Glomerular visceral epithelial cell (primary cell): ENCODE results near the gene ZDBF2.
A peak's percentile ranks its signal among the peaks of the same experiment; 100 is the strongest.
"Not testable (repeated sequence)": the region's sequence is repeated elsewhere in the genome, so short reads cannot be mapped to it uniquely, and the experiment has no call there.

Source experiments
- DNase-seq: peaks from one replicate; pipeline ENCODE4 v3.0.0-alpha.2; 2016; ENCODE audit errors: extremely low spot score

The ZDBF2 gene

GRCh38 chr2:206274434-206275311, at the start of gene ZDBF2:
TSS of gene ZDBF2 (plus strand) at chr2:206274663. CDS start at chr2:206281850, 7,187 bp downstream.
- DNase-seq: peak; percentile 62

- no peak for DNase-seq
Measured at GRCh38 chr2:206225435-206226232, 48.8 kb upstream of the ZDBF2 start.

DNA sequence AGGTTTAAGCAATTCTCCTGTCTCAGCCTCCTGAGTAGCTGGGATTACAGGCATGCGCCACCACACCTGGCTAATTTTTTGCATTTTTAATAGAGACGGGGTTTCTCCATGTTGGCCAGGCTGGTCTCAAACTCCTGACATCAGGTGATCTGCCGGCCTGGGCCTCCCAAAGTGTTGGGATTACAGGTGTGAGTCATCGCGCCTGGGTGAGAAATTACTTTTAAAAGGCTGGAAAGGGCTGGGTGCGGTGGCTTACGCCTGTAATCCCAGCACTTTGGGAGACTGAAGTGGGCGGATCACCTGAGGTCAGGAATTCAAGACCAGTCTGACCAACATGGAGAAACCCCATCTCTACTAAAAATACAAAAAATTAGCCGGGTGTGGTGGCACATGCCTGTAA, 45.8 kb upstream of the ZDBF2 start:
- not testable (repeated sequence) for DNase-seq

- DNase-seq: no peak
Measured at GRCh38 chr2:206229642-206230041, 44.8 kb upstream of the ZDBF2 start.

GRCh38 chr2:206230060-206230762, 44.3 kb upstream of the ZDBF2 start:
- no peak for DNase-seq

DNA sequence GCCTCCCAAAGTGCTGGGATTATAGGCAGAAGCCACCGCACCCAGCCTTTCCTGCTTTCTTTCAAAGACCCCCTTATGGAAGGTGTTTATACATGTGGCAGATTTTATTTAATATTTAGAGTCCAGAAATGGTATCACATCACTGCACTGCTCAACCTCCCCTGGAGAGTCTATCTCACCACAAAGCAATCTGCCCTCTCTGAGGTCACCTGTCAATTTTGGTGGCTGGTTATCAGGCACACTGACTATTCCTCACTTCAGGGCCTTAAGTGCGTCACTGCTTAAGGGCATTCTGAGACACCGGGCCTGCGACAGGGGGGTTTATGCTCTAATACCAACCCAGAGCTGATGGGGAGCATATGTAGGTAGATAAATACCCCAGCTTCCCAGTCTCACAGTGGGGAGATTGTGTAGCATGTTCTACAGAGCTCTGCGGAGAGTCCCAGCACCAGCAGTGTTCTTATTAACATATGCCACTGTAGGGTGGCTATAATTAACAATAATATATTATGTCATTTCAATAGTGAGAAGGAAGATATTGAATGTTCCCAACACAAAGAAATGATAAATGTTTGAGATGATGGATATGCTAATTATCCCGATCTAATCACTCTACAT, 42.7 kb upstream of the ZDBF2 start:
- no peak for DNase-seq

DNA sequence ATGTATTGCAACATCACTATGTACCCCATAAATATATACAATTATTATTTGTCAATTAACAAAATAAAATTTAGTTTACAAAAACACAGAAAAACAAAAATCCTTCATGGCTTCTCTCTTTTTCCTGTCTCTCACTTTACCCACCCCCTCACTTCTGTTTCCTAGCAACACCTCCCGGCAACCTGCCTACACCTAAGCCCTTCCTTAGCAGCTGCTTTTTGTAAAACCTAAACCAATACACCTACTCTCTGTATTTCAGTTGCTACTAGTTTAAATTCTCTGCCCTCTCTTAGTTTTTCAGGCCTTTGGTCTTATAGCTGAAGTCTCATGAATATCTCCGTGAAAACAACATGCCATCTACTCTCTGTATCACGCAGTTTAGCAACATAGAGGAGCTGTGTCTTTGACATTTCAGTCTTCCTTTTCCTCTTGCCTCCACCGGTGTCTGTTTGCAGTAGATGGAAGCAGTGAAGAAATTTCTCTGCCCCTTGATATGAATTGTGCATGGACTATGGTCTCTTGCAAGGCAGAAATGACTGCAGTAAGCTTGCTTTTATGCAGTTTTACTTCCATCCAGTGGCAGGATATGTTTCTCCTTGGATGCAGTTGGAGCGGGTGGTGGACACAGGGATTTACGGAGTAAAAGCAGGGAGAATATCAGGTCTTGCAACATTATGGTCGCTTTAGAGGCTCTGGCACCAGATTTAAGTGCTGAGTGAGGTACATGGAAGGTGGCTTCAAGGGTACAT, 42.0 kb upstream of the ZDBF2 start:
- no peak for DNase-seq

- no peak for DNase-seq
Measured at GRCh38 chr2:206239157-206239556, 35.3 kb upstream of the ZDBF2 start.

DNA sequence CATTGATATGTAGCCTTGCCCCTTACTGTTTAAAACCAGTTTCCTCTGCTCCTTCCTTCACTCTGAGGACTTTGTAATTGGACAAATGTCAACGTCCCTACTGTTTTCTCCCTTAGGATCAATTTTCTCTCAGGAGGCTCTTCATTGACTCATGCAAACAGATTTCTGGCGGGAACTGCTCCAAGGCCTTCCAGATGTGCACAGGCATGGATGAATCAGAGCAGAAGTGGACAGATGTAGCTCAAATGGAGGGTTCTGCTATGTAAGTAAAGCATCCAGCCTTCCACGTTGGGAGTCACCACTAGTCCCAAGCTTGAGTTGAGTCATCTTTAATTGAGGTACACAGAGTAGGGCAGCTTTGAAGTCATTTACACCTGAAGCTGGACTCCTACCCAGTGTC, 34.1 kb upstream of the ZDBF2 start:
- DNase-seq: no peak

GRCh38 chr2:206241736-206242135, 32.7 kb upstream of the ZDBF2 start:
- no peak for DNase-seq

DNA sequence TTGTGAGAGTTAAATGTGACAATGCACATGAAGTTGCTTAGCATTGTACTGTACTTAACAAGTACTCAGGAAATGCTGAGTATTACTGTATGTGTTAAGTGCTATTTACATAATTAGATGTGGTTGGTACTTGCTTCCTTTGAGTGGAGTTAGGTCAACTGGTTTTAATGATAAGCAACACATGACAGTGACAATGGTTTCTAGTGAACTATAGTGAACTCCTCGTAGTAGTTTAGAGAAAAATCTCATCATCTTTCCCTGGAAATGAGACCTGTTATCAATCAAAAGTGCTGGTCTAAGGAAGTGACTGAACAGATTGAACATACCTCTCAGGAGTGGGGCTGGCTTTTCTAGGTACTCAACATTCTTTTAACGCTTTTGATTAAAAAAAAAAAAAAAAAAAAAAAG, 29.2 kb upstream of the ZDBF2 start:
- no peak for DNase-seq

GRCh38 chr2:206250041-206250897, 24.2 kb upstream of the ZDBF2 start:
- DNase-seq: peak; percentile 6

- no peak for DNase-seq
Measured at GRCh38 chr2:206253125-206253776, 21.2 kb upstream of the ZDBF2 start.

- no peak for DNase-seq
Measured at GRCh38 chr2:206253777-206254166, 20.7 kb upstream of the ZDBF2 start.

GRCh38 chr2:206255003-206255402, 19.5 kb upstream of the ZDBF2 start:
- DNase-seq: no peak

GRCh38 chr2:206256706-206257205, 17.7 kb upstream of the ZDBF2 start:
- no peak for DNase-seq

- no peak for DNase-seq
Measured at GRCh38 chr2:206257350-206257749, 17.1 kb upstream of the ZDBF2 start.

- no peak for DNase-seq
Measured at GRCh38 chr2:206257861-206258260, 16.6 kb upstream of the ZDBF2 start.

GRCh38 chr2:206258615-206259014, 15.8 kb upstream of the ZDBF2 start:
- not testable (repeated sequence) for DNase-seq
